AG04449 (cell line): ENCODE data around the gene CAP2.

ENCODE experiments used
- CTCF ChIA-PET: fragments of 350-600 bp; formaldehyde crosslinking; extraction: SDS; loops from one replicate; lab custom pipeline; 2021; ENCODE audit warnings: antibody characterized with exemption; lab: Yijun Ruan, JAX
- POLR2A ChIA-PET: fragments of 400-600, 350-600 bp; formaldehyde crosslinking; extraction: SDS; loops from one replicate; lab custom pipeline; 2020; ENCODE audit warnings: antibody characterized with exemption, inconsistent platforms; lab: Yijun Ruan, JAX
- DNase-seq: peaks from one replicate; pipeline ENCODE4 v3.0.0-alpha.2; 2010; ENCODE audit warnings: low read depth, low spot score
- H3K4me3 ChIP-seq: 2 replicates; pipeline ENCODE4 v1.5.1; 2011; ENCODE audit warnings: low read depth, mild to moderate bottlenecking, control low read depth, low read length
- CTCF ChIP-seq: IDR thresholded peaks from one replicate; pipeline ENCODE4 v1.5.1; 2011; ENCODE audit warnings: mild to moderate bottlenecking, moderate library complexity, low read length, control low read depth, inconsistent platforms; ENCODE audit not compliant: insufficient read depth; ENCODE audit errors: missing control alignments

The CAP2 gene

GRCh38 chr6:17551383-17551958 lies 158.1 kb downstream of the CAP2 start:
- no peak for TF ChIP-seq CTCF
- H3K4me3 ChIP-seq: no peak overlapping the region
- ChIA-PET CTCF (interaction anchor here (0.9 to 1.6 kb wide), 3 partner anchors 10 to 22 kb away, joined by 3 to 4 read pairs (median 3); no protein-coding TSS in a partner anchor), POLR2A (no interaction called here)
- DNase-seq: no peak

- CTCF ChIA-PET: interaction anchor here (0.7 to 2.0 kb wide), 3 partner anchors 9 to 396 kb away, joined by 3 to 4 read pairs (median 4); no protein-coding TSS in a partner anchor
- H3K4me3 ChIP-seq: no peak overlapping the region
- no peak for TF ChIP-seq CTCF
- no peak for DNase-seq
- POLR2A ChIA-PET: no interaction called here
Observed at GRCh38 chr6:17552861-17553260, 159.5 kb downstream of the CAP2 start.

GRCh38 chr6:17556014-17556413 lies 162.6 kb downstream of the CAP2 start:
- DNase-seq: no peak
- TF ChIP-seq CTCF: no peak
- H3K4me3 ChIP-seq: no peak overlapping the region
- ChIA-PET CTCF (no interaction called here), POLR2A (no interaction called here)

GRCh38 chr6:17562636-17563035 lies 169.2 kb downstream of the CAP2 start:
- POLR2A ChIA-PET: no interaction called here
- CTCF ChIA-PET: no interaction called here
- no peak for DNase-seq
- no peak for TF ChIP-seq CTCF
- no peak overlapping the region for H3K4me3 ChIP-seq

GRCh38 chr6:17565399-17565798 lies 172.0 kb downstream of the CAP2 start:
- no peak for TF ChIP-seq CTCF
- ChIA-PET CTCF (interaction anchor here (1.5 kb wide), 1 partner anchor 19 kb away, joined by 4 read pairs; no protein-coding TSS in a partner anchor), POLR2A (no interaction called here)
- DNase-seq: no peak
- no peak overlapping the region for H3K4me3 ChIP-seq

GRCh38 chr6:17574866-17575560 lies 181.6 kb downstream of the CAP2 start:
- CTCF ChIA-PET: interaction anchor here (1.2 to 1.6 kb wide), 3 partner anchors 9 to 408 kb away, joined by 3 to 5 read pairs (median 4); no protein-coding TSS in a partner anchor
- no peak for TF ChIP-seq CTCF
- POLR2A ChIA-PET: no interaction called here
- H3K4me3 ChIP-seq: no peak overlapping the region
- peak; percentile 70 for DNase-seq
